ENCODE measurements around the gene BCAS4. TPM values are rescaled to one million over a fixed set of nuclear protein-coding genes. Genes with fewer than 3 reads are reported as not detected.
"Not testable (repeated sequence)": the region's sequence is repeated elsewhere in the genome, so short reads cannot be mapped to it uniquely, and the experiment has no call there.

BCAS4 gene
- total RNA-seq, 4 donors from 2014 or later, result 6.6 to 15.7 (median 13.1) TPM

DNA sequence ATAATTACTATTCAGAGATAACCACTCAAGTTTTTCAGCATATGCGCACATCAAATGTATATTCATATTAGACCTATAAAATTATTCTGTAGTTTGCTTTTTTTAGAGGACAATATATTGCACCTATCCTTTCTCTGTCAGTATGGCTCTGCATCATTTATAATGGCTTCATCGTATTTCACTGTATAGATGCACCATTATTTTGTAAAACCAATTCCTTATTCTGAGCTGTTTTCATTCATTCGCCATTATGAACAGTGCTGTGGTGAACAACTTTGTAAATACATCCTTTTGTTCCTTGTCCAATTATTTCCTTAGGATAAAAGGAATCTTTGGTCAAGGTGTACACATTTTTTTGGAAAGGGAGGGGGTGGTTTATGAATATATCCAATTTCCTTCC lies 29.2 kb upstream of the BCAS4 start:
- H3K36me3 ChIP-seq, result no peaks in the 10 kb centered on the region
- no peaks in the 10 kb centered on the region for H3K9me3 ChIP-seq
- H3K27me3 ChIP-seq, result no peaks in the 10 kb centered on the region
- WGBS, 2 donors, result 62 to 78% methylated on average over 3 of the region's 3 CpGs
- no peak overlapping the region for H3K4me3 ChIP-seq (replicated peaks in 1 of 3)
- no peak for DNase-seq
- H3K4me1 ChIP-seq, result peaks cover 19 to 30% of the 10 kb centered on the region in 2 donors
- intact Hi-C loops (cut with DNase I), result no loop called here
- H3K27ac ChIP-seq, result no peak overlapping the region
- TF ChIP-seq, protein P1, sequence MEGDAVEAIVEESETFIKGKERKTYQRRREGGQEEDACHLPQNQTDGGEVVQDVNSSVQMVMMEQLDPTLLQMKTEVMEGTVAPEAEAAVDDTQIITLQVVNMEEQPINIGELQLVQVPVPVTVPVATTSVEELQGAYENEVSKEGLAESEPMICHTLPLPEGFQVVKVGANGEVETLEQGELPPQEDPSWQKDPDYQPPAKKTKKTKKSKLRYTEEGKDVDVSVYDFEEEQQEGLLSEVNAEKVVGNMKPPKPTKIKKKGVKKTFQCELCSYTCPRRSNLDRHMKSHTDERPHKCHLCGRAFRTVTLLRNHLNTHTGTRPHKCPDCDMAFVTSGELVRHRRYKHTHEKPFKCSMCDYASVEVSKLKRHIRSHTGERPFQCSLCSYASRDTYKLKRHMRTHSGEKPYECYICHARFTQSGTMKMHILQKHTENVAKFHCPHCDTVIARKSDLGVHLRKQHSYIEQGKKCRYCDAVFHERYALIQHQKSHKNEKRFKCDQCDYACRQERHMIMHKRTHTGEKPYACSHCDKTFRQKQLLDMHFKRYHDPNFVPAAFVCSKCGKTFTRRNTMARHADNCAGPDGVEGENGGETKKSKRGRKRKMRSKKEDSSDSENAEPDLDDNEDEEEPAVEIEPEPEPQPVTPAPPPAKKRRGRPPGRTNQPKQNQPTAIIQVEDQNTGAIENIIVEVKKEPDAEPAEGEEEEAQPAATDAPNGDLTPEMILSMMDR (IDR thresholded peaks at IDR 0.05), result no peak
- no peak for TF ChIP-seq POLR2A (IDR thresholded peaks at IDR 0.05)

DNA sequence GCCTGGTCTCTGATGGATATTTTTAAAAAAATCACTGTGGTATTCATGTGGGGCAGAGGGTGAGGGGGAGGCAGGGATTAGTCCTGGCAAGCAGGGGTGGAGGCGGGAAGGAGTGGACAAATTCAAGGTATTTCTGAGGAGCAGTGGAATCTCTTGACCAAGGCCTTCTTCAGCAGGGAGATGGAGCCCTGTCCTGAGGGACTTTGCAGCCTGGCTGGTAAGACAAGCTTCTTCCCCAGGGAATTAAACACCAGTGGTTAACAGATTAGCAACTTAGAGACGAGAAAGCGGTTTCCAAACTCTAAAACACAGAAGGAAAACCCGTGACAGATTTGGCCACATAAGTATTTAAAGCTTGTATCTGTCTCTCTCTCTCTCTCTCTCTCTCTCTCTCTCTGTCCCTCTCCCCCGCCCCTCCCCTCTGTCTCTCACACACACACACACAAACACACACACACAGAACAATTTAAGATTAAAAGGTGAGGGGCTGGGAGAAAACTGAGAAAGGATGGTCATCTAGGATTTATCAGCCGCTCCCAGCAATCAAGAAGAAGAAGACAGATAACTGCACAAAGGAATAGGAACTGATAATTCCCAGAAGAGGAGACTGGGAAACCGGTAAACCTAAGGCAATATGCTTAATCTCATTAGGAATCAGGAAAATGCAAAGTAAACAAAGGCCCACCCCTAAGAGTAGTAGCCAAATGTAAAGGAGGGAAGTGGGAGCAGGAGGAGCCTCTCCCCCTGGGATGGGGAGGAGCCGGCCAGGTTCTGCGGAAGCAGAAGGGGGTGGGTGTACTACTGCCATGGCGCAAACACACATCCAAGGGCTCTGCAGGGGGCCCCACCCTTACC lies 27.7 kb upstream of the BCAS4 start:
- 72 to 74% methylated on average over 10 of the region's 10 CpGs for WGBS, 2 donors
- H3K9me3 ChIP-seq; H3K4me3 ChIP-seq (replicated peaks in 1 of 3); H3K27me3 ChIP-seq; H3K36me3 ChIP-seq; DNase-seq; H3K27ac ChIP-seq; intact Hi-C loops (cut with DNase I): not testable (repeated sequence)
- peaks cover 10 to 15% of the 10 kb centered on the region in 2 donors for H3K4me1 ChIP-seq

DNA sequence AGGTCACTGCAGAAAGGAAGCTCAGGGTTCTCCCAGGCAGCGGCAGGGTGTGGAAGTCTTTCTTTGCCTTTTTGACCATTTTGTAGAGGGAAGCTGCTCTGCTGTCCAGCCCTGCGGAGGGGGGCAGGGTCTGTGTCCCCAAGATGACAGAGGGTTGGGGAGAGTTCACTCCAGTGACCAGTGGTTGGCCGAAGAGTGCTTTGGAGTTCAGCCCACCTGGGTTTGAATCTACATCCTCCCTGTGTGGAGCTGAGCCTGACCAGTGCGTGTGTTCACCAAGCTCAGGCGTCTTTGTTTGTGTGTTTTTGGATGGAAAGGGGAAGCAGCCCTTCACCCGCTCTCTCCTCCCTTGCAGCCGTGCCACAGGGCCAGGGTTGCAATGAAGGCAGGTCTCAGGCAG lies 25.9 kb upstream of the BCAS4 start:
- H3K4me3 ChIP-seq (replicated peaks in 1 of 3); H3K27me3 ChIP-seq; H3K27ac ChIP-seq; DNase-seq; H3K9me3 ChIP-seq; intact Hi-C loops (cut with DNase I); H3K4me1 ChIP-seq; H3K36me3 ChIP-seq: not testable (repeated sequence)
- 78 to 89% methylated on average over 4 to 7 of the region's 7 CpGs for WGBS, 2 donors

DNA sequence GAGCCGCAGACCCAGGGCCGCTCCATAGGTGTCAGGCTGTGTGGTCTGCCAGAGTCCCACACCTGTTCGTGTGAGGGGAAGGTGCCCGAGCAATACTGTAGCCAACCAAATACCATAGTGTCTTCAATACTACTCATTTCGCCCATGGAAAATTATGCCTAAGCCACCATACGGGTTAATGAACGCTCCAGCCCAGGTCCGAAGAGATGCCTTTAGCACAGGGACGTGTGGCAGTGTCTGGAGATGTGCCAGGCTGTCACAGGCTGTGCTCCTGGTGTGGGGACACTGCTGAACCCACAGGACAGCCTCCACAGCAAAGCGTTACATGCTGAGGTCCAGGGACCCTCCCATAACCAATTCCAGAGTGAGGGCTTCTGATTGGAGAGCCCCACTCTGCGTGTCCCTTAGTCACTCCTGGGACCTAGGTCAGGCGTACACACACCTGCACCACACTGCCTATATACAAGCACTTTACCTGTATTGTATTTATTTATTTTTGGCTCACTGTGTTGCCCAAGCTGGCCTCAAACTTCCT lies 25.2 kb upstream of the BCAS4 start:
- WGBS, 2 donors, result 82 to 84% methylated on average over 5 to 8 of the region's 12 CpGs
- H3K36me3 ChIP-seq; H3K4me3 ChIP-seq (replicated peaks in 1 of 3); H3K27ac ChIP-seq; intact Hi-C loops (cut with DNase I); H3K27me3 ChIP-seq; DNase-seq; H3K9me3 ChIP-seq; H3K4me1 ChIP-seq: not testable (repeated sequence)

DNA sequence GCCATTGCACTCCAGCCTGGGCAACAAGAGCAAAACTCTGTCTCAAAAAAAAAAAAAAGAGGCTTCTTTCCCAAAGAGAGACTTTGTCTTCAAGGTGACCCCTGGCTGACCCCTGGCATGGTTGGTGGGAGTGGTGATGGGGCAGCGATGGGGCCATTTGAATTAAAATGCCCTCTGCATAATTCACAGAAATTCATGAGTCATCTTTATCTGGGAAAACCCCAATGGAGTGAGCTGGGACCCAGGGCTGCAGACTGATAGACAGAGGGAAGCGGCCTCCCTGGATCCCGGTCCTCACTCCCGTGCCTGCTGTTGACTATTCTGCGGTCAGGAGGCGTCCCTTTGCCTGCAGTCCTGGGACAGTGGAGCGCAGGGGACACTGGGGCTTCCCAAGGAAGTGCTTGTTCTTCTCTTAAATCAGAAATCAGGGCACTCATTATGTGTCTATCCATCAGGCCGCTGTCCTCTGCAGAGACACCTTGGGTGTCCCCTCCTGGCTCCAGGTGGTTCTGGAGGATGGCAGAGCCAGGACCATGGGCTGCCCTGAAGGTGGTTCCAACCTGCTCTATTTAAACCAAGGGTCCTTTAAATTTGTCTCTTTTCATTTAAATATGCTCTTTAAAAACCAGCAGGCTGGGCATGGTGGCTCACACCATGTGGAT lies 23.3 kb upstream of the BCAS4 start:
- H3K27me3 ChIP-seq; DNase-seq; H3K4me1 ChIP-seq; H3K27ac ChIP-seq; H3K9me3 ChIP-seq; intact Hi-C loops (cut with DNase I); H3K36me3 ChIP-seq; H3K4me3 ChIP-seq (replicated peaks in 1 of 3): not testable (repeated sequence)
- WGBS, 2 donors, result 88 to 93% methylated on average over 3 to 6 of the region's 8 CpGs

DNA sequence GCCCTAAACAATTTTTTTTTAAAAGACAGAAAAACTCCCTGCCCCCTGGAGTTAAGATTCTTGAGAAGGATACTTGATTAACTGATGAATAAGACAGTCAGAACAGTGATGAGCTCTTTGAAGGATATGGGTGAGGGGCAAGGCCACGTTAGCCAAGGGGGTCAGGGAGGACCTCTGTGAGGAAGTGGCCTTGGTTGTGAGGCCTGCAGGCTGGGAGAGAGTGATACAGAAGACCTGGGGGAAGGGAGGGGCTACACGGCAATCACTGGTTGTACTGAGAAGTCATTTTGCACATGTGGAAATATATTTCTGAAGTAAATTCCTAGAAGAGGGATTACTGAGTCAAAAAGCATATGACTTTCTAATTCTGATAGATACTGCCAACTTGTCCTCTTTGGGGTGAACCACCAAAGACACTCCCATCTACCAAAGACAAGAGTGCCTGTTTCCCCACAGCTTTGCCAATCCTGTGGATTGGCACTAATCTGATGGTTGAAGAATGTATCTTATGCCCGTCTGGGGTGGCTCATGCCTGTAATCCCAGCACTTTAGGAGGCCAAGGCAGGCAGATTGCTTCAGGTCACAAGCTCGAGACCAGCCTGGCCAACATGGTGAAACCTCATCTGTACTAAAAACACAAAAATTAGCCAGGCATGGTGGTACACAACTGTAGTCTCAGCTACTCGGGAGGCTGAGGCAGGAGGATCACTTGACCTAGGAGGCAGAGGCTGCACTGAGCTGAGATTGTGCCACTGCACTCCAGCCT lies 22.3 kb upstream of the BCAS4 start:
- no peaks in the 10 kb centered on the region for H3K27me3 ChIP-seq
- TF ChIP-seq, protein P1 (IDR thresholded peaks at IDR 0.05), result no peak
- no peak for TF ChIP-seq POLR2A (IDR thresholded peaks at IDR 0.05)
- DNase-seq, result no peak
- H3K27ac ChIP-seq, result no peak overlapping the region
- H3K4me3 ChIP-seq (replicated peaks in 1 of 3), result no peak overlapping the region
- H3K4me1 ChIP-seq, result no peaks in the 10 kb centered on the region
- WGBS, 2 donors, result 73 to 81% methylated on average over 5 of the region's 5 CpGs
- H3K36me3 ChIP-seq, result no peaks in the 10 kb centered on the region
- intact Hi-C loops (cut with DNase I), result no loop called here
- H3K9me3 ChIP-seq, result no peaks in the 10 kb centered on the region

Measured in thyroid gland (tissue), 4 donors.